GM11168 (cell line): ENCODE results near the gene SLC26A4.
"Not testable (repeated sequence)": the region's sequence is repeated elsewhere in the genome, so short reads cannot be mapped to it uniquely, and the experiment has no call there.

ENCODE experiments used
- in situ Hi-C: fragments of 300-500 bp; cut with MboI; formaldehyde crosslinking; loops from one replicate; pipeline ENCODE4 v1.12.0; 2022; ENCODE audit warnings: low sequenced_read_pairs; ENCODE audit not compliant: unreplicated experiment

The SLC26A4 gene

DNA sequence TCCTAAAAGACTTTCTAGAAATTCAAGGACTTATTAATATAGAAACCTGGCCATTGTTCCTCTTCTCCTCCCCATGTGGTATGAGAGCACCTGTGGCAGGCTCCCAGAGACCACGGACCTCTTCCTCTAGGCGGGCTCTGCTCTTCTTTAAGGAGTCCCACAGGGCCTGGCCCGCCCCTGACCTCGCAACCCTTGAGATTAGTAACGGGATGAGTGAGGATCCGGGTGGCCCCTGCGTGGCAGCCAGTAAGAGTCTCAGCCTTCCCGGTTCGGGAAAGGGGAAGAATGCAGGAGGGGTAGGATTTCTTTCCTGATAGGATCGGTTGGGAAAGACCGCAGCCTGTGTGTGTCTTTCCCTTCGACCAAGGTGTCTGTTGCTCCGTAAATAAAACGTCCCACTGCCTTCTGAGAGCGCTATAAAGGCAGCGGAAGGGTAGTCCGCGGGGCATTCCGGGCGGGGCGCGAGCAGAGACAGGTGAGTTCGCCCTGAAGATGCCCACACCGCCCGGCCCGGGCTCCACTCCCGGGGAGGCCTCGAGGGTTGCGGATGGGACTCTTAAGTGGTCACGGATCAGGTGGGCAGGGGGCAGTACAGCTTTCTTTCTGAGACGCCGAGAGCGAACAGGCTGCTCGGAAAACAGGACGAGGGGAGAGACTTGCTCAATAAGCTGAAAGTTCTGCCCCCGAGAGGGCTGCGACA, at the start of gene SLC26A4:
Gene SLC26A4, plus strand, starts transcription at position 448 of the 700 bp plus-strand sequence. CDS start 814 bp downstream, outside the sequence.
- in situ Hi-C loops, result no loop called here

DNA sequence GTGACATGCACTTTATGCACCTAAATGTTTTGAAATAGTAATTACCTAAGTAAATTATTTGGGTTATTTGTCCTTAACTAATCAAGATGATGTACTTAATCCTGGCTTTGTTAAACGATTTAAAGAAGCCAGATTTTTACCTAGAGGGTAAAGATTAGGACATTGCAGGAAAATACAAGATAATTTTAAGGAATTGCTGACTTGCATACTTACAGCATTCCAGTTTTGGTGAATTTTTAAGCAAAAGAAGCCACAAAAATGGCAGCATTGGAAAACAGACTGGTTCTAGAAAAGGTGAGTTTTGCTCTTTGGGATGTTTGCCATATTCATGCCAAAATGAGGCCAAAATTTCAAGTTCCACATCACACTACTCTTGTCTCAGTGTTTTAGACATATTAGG, 47.2 kb upstream of the SLC26A4 start:
- in situ Hi-C loops, result no loop called here

DNA sequence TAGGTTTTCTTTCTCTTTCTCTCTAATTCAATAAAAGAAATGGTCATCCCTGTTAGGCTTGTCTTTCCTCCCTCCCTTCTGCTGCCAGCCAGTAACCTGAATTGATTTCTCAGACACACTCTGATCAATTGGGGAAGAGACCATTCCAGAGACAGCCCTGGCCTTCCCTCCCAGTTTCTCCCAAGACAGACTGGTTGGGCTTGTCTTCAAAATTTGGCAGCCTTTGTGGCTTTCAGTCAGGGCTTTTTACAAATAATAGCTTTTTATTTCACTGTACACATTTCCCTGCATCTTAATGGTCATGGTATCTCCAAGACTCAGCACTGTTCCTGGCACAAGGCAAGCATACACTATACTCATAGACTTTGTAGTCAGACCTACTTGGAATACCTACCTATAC, 46.7 kb upstream of the SLC26A4 start:
- in situ Hi-C loops, result no loop called here

GRCh38 chr7:107614425-107614824, 46.2 kb upstream of the SLC26A4 start:
- in situ Hi-C loops, result no loop called here

DNA sequence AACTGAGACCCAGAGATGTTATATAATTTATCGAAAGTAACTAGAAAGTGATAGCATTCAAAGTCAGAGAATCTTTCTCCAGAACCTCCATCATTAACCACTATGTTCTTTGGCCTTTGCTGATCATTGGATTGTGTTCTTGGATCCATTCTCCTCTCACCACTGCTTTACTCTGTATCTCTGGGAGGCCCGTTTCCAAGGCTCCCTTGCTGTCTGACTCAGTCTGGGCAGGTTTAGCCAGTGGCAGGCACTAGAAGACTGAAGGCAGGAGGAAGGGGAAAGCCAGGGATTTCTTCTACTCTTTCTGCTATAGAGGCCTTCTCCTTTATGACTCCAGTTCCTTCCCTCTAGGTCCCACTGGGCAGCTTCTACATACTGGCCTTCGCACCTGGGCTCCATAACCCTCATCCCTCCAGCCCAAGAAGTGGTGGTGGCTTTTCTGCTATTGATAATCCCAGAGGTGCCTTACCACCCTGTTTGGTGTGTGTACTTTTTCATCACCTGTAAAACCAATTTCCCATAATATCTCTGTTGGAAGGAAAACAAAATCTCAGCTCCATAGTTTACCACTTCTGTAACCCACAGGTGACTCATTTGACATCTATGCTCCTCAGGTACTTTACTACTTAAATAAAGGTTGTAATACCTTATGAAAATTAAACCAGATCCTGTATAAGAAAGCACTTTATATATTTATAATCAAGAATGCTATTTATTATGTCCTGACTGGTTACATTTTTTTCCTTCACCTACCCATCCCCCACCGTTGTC, 44.5 kb upstream of the SLC26A4 start:
- in situ Hi-C loops, result no loop called here

DNA sequence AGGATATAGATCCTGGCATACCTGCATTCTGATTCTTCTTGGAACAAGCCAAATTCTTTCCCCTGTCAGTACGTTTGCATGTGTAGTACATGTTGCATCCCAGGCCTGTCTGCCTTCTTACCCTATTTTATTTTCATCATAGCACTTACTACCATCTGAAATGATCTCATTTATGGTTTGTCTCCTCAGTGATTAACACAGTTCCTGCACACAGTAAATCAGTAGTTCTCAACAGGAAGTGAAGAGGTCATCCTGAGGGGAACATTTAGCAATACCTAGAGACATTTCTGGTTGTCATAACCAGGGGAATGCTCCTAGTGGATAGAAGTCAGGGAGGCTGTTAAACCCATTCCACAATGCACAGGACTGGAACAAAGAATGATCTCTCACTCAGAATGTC, 38.2 kb upstream of the SLC26A4 start:
- in situ Hi-C loops, result no loop called here

DNA sequence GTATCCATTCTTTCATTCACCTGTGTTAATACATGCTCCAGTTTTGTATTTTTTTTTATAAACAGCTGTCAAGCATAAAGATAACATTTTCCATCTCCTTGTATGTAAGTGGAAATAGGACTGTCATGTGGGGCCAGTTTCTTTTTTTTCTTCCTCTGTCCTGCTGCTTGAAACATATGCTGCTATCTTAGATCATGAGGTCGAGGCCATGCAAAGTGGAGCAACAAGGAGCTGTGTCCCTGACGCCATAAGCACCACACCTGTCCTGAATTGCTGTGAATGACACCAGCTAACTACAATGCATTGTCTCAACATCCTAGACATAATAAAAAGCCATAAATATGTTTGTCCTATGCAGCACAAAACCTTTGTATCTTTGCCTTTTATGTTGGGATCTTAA, 37.7 kb upstream of the SLC26A4 start:
- in situ Hi-C loops, result no loop called here

GRCh38 chr7:107627002-107627401, 33.6 kb upstream of the SLC26A4 start:
- in situ Hi-C loops, result no loop called here

- in situ Hi-C loops, result no loop called here
Observed at GRCh38 chr7:107628461-107629064, 32.1 kb upstream of the SLC26A4 start.

GRCh38 chr7:107630342-107630741, 30.3 kb upstream of the SLC26A4 start:
- in situ Hi-C loops, result no loop called here

- in situ Hi-C loops, result no loop called here
Observed at GRCh38 chr7:107631588-107632491, 28.8 kb upstream of the SLC26A4 start.

DNA sequence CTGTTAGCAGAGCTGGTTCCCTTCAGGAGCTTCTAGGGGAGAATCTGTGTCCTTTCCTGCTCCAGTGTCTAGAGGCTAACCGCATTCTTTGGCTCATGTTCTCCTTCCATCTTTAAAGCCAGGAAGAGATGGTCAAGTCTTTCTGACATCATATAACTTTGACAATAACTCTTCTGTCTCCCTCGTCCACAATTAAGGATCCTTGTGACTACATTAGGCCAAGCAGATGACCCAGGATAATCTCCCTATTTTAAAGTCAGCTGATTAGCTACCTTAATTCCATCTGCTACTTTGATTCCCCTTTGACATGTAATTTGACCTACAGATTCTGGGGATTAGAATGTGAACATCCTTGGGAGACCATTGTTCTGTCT, 28.1 kb upstream of the SLC26A4 start:
- in situ Hi-C loops, result no loop called here

DNA sequence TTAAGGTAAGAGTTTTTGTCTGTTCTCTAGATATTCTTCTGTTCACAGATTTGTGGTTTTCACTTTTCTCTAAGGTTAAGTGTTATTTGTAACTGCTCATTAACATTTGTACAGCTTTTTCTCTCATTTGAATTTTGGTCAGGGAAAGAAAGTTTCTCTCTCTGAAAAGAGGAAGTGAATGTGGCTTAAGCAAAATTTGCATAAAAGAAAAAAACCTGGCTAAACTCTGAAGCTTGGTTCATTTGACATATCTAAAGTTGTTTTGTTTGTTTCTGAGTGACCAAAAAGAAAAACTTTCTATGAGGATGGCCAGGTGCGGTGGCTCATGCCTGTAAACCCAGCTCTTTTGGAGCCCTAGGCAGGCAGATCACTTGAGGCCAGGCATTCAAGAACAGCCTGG, 22.0 kb upstream of the SLC26A4 start:
- in situ Hi-C loops, result no loop called here

DNA sequence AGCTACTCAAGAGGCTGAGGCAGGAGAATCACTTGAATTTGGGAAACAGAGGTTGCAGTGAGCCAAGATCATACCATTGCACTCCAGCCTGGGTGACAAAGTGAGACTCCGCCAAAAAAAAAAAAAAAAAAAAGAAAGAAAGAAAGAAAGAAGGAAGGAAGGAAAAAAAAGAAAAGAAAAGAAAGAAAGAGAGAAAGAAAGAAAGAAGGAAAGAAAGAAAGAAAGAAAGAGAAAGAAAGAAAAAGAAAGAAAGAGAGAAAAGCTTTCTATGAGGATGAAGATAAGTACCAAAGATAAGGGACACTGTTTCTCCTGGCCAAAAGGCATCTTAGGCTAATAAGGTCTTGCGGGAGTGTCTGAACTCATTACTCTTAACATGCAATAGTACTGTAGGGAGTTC, 21.6 kb upstream of the SLC26A4 start:
- in situ Hi-C loops, result not testable (repeated sequence)

DNA sequence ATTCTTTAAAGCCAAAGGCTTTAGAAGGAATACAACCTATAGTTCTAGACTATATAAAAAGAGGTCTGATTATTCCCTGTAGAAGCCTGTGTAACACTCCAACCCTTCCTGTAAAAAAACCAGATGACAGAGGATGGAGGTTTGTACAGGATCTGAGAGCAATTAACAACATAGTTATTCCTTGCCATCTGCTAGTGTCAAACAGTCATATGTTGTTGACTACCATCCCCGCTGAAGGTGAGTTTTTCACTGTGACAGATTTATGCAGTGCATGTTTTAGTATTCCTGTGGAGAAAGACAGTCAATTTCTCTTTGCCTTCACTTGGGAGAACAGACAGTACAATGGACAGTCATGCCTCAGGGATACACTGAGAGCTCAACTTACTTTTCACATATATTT, 19.0 kb upstream of the SLC26A4 start:
- in situ Hi-C loops, result no loop called here

GRCh38 chr7:107642501-107642900, 18.1 kb upstream of the SLC26A4 start:
- in situ Hi-C loops, result no loop called here

- in situ Hi-C loops, result no loop called here
Observed at GRCh38 chr7:107643407-107643806, 17.2 kb upstream of the SLC26A4 start.

- in situ Hi-C loops, result no loop called here
Observed at GRCh38 chr7:107643938-107644308, 16.7 kb upstream of the SLC26A4 start.

- in situ Hi-C loops, result no loop called here
Observed at GRCh38 chr7:107644309-107644974, 16.2 kb upstream of the SLC26A4 start.

DNA sequence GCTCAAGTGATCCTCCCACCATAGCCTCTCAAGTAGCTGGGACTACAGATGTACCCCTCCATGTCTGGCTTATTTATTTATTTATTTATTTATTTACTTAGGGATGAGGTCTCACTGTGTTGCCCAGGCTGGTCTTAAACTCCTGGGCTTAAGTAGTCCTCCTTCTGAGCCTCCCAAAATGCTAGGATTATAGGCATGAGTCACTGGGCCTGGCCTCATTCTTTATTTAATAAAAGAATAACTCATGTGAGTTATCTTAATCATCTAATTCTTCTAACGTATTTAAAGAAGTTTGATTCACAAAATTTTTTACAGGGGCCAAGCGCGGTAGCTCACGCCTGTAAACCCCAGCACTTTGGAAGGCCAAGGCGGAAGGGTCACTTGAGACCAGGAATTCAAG, 8.0 kb upstream of the SLC26A4 start:
- in situ Hi-C loops, result no loop called here
